Amygdala (tissue), 56 donors: Measurements from ENCODE around the gene DIAPH3.

Experiments used
- DNase-seq, 56 donors: peaks; one replicate each; lab custom pipeline; 2025; lab: John Stamatoyannopoulos, UW

The DIAPH3 gene

GRCh38 chr13:59653916-59654315, 509.8 kb downstream of the DIAPH3 start:
- no peak for DNase-seq

GRCh38 chr13:59651479-59651878, 512.2 kb downstream of the DIAPH3 start:
- no peak for DNase-seq

GRCh38 chr13:59643906-59644626, 519.7 kb downstream of the DIAPH3 start:
- no peak for DNase-seq

- DNase-seq = no peak
These were observed 520.3 kb downstream of the DIAPH3 start for GRCh38 chr13:59643364-59643841.

GRCh38 chr13:59641817-59642216, 521.9 kb downstream of the DIAPH3 start:
- DNase-seq = no peak

GRCh38 chr13:59641261-59641660, 522.5 kb downstream of the DIAPH3 start:
- DNase-seq = no peak

- DNase-seq = no peak
These were observed 525.3 kb downstream of the DIAPH3 start for GRCh38 chr13:59638404-59638803.

- no peak for DNase-seq
These were observed 528.1 kb downstream of the DIAPH3 start for GRCh38 chr13:59635589-59635988.

- DNase-seq = no peak
These were observed 530.4 kb downstream of the DIAPH3 start for GRCh38 chr13:59633290-59633689.

- no peak for DNase-seq
These were observed 532.5 kb downstream of the DIAPH3 start for GRCh38 chr13:59631271-59631670.

GRCh38 chr13:59625111-59625510, 538.6 kb downstream of the DIAPH3 start:
- no peak for DNase-seq

GRCh38 chr13:59623206-59623915, 540.4 kb downstream of the DIAPH3 start:
- DNase-seq = no peak

- DNase-seq = no peak
These were observed 542.0 kb downstream of the DIAPH3 start for GRCh38 chr13:59621773-59622172.
